H9 (cell line): ENCODE measurements around the gene OPA3. TPM values are rescaled to one million over a fixed set of nuclear protein-coding genes. Genes with fewer than 3 reads are reported as not detected.

Experiments used
- DNase-seq: peaks from one replicate; pipeline ENCODE4 v3.0.0-alpha.2; 2017
- H2AFZ ChIP-seq: one replicate; pipeline ENCODE4 v1.6.1; 2013; ENCODE audit warnings: mild to moderate bottlenecking, low read length, control low read depth, moderate library complexity
- H2AK5ac ChIP-seq: 2 replicates; pipeline ENCODE4 v1.6.1; 2013; ENCODE audit warnings: low read length, control low read depth, mixed read lengths; ENCODE audit not compliant: insufficient read length
- H2BK120ac ChIP-seq: one replicate; pipeline ENCODE4 v1.6.1; 2013; ENCODE audit warnings: low read depth, mild to moderate bottlenecking, low read length, control low read depth, inconsistent platforms; ENCODE audit not compliant: poor library complexity, severe bottlenecking
- H2BK12ac ChIP-seq: 2 replicates; pipeline ENCODE4 v1.6.1; 2013; ENCODE audit warnings: low read length, control low read depth, mixed read lengths, low read depth; ENCODE audit not compliant: insufficient read length
- H2BK15ac ChIP-seq: 2 replicates; pipeline ENCODE4 v1.6.1; 2013; ENCODE audit warnings: low read depth, low read length, control low read depth
- H2BK20ac ChIP-seq: one replicate; pipeline ENCODE4 v1.6.1; 2013; ENCODE audit warnings: low read depth, mild to moderate bottlenecking, low read length, control low read depth, inconsistent platforms; ENCODE audit not compliant: poor library complexity, severe bottlenecking
- H2BK5ac ChIP-seq: 2 replicates; pipeline ENCODE4 v1.6.1; 2013; ENCODE audit warnings: low read length, control low read depth, mixed read lengths; ENCODE audit not compliant: insufficient read length
- H3K14ac ChIP-seq: 2 replicates; pipeline ENCODE4 v1.6.1; 2013; ENCODE audit warnings: low read length, control low read depth; ENCODE audit not compliant: insufficient read depth
- H3K18ac ChIP-seq: 2 replicates; pipeline ENCODE4 v1.6.1; 2013; ENCODE audit warnings: low read depth, mild to moderate bottlenecking, mixed read lengths, low read length, control low read depth; ENCODE audit not compliant: insufficient read length
- H3K23ac ChIP-seq: 2 replicates; pipeline ENCODE4 v1.6.1; 2013; ENCODE audit warnings: low read length, control low read depth, mixed read lengths, low read depth; ENCODE audit not compliant: insufficient read length
- H3K23me2 ChIP-seq: 2 replicates; pipeline ENCODE4 v1.6.1; 2013; ENCODE audit warnings: low read depth, mild to moderate bottlenecking, mixed read lengths, low read length, control low read depth; ENCODE audit not compliant: insufficient read length, poor library complexity, severe bottlenecking
- H3K27ac ChIP-seq: 2 replicates; pipeline ENCODE4 v1.5.1; 2013; ENCODE audit warnings: low read length, control low read depth, mixed read lengths, low read depth; ENCODE audit not compliant: insufficient read length
- H3K27me3 ChIP-seq: 2 replicates; pipeline ENCODE4 v1.6.1; 2013; ENCODE audit warnings: low read length, control low read depth, inconsistent platforms; ENCODE audit not compliant: insufficient read depth
- H3K4ac ChIP-seq: 2 replicates; pipeline ENCODE4 v1.6.1; 2013; ENCODE audit warnings: low read depth, mild to moderate bottlenecking, control low read depth, inconsistent platforms, low read length, moderate library complexity
- H3K4me1 ChIP-seq: 2 replicates; pipeline ENCODE4 v1.6.1; 2013; ENCODE audit warnings: low read length, control low read depth, inconsistent platforms; ENCODE audit not compliant: insufficient read depth
- H3K4me2 ChIP-seq: 2 replicates; pipeline ENCODE4 v1.6.1; 2013; ENCODE audit warnings: low read length, control low read depth, mixed read lengths; ENCODE audit not compliant: insufficient read length, insufficient read depth
- H3K56ac ChIP-seq: 2 replicates; pipeline ENCODE4 v1.6.1; 2013; ENCODE audit warnings: low read depth, mild to moderate bottlenecking, mixed read lengths, low read length, control low read depth; ENCODE audit not compliant: insufficient read length
- H3K79me1 ChIP-seq: 2 replicates; pipeline ENCODE4 v1.6.1; 2013; ENCODE audit warnings: low read depth, mild to moderate bottlenecking, moderate library complexity, low read length, control low read depth, inconsistent platforms; ENCODE audit not compliant: insufficient read depth, poor library complexity, severe bottlenecking
- H3K79me2 ChIP-seq: 2 replicates; pipeline ENCODE4 v1.6.1; 2013; ENCODE audit warnings: low read length, control low read depth, inconsistent platforms; ENCODE audit not compliant: insufficient read depth
- H3K9ac ChIP-seq: 2 replicates; pipeline ENCODE4 v1.6.1; 2013; ENCODE audit warnings: low read length, control low read depth, mixed read lengths; ENCODE audit not compliant: insufficient read length; ENCODE audit errors: extremely low read depth
- H3K9me3 ChIP-seq: one replicate; pipeline ENCODE4 v1.6.1; 2013; ENCODE audit warnings: low read depth, low read length, inconsistent platforms; ENCODE audit not compliant: control insufficient read depth
- H3T11ph ChIP-seq: one replicate; pipeline ENCODE4 v1.6.1; 2013; ENCODE audit warnings: mild to moderate bottlenecking, low read length, control low read depth, inconsistent platforms
- H4K20me1 ChIP-seq: one replicate; pipeline ENCODE4 v1.6.1; 2013; ENCODE audit not compliant: control insufficient read depth, insufficient read length, insufficient read depth
- H4K5ac ChIP-seq: 2 replicates; pipeline ENCODE4 v1.6.1; 2013; ENCODE audit warnings: low read depth, mild to moderate bottlenecking, mixed read lengths, low read length, control low read depth; ENCODE audit not compliant: insufficient read length
- H4K8ac ChIP-seq: replicated peaks from 2 replicates; pipeline ENCODE4 v1.6.1; 2013; ENCODE audit warnings: low read length, control low read depth, mixed read lengths, low read depth; ENCODE audit not compliant: insufficient read length
- H4K91ac ChIP-seq: 2 replicates; pipeline ENCODE4 v1.6.1; 2013; ENCODE audit warnings: low read depth, mild to moderate bottlenecking, moderate library complexity, mixed read lengths, low read length, control low read depth; ENCODE audit not compliant: insufficient read length
- H3K27ac Mint-ChIP-seq, 3 experiments: 2 replicates in 2 of 3; 3 replicates in 1 of 3; pipeline ENCODE4 v1.8.0; 2020 to 2021; ENCODE audit warnings: mixed read lengths in 3 of 3, mild to moderate bottlenecking in 1 of 3, moderate library complexity in 1 of 3
- H3K27me3 Mint-ChIP-seq: 2 replicates; pipeline ENCODE4 v1.8.0; 2021; ENCODE audit warnings: low read depth, mild to moderate bottlenecking, moderate library complexity, mixed read lengths
- H3K36me3 Mint-ChIP-seq, 3 experiments: 2 replicates in 2 of 3; 3 replicates in 1 of 3; pipeline ENCODE4 v1.8.0; 2020 to 2021; ENCODE audit warnings: low read depth in 3 of 3, mixed read lengths in 3 of 3; ENCODE audit not compliant: insufficient read depth in 1 of 3
- H3K4me1 Mint-ChIP-seq, 2 experiments: 2 replicates each; pipeline ENCODE4 v1.8.0; 2020; ENCODE audit warnings: mixed read lengths in 2 of 2
- H3K4me3 Mint-ChIP-seq, 2 experiments: 2 replicates in 1 of 2; 3 replicates in 1 of 2; pipeline ENCODE4 v1.8.0; 2020 to 2021; ENCODE audit warnings: mild to moderate bottlenecking in 2 of 2, mixed read lengths in 2 of 2, moderate library complexity in 1 of 2
- H3K9me3 Mint-ChIP-seq, 2 experiments: 2 replicates in 1 of 2; 3 replicates in 1 of 2; pipeline ENCODE4 v1.8.0; 2020; ENCODE audit warnings: mild to moderate bottlenecking in 2 of 2, mixed read lengths in 2 of 2, moderate library complexity in 1 of 2
- WGBS: extraction: QIAGEN DNeasy Blood & Tissue Kit; methylation state at CpG from one replicate; pipeline ENCODE4 v1.1.7; 2013; ENCODE audit warnings: missing lambda C conversion rate, low lambda C conversion rate, mixed read lengths; ENCODE audit not compliant: insufficient read length; ENCODE audit errors: extremely low coverage; 5-methylcytosine and 5-hydroxymethylcytosine counted together
- total RNA-seq: library from RNA; stranded (reverse); gene quantifications from 2 replicates; pipeline ENCODE4 v1.2.1, GENCODE V29; 2021
- TF ChIP-seq, protein P1 (sequence below): fragments of 200-600 bp; sonication (generic); conservative IDR thresholded peaks from 3 replicates; pipeline ENCODE4 v1.8.0; 2021; ENCODE audit warnings: antibody characterized with exemption, mild to moderate bottlenecking

The OPA3 gene
- total RNA-seq, 1 experiment from 2014 or later = 13.0 TPM

- peaks cover 0 to 18% (median 7%) of the 10 kb centered on the region in 3 experiments; a peak in 4 of 7 replicates for H3K36me3 Mint-ChIP-seq
- H3T11ph ChIP-seq = no peak overlapping the region
- DNase-seq = peak; percentile 97
- H3K14ac ChIP-seq = peak overlapping the region; percentile 83
- H3K4me1 ChIP-seq = no peaks in the 10 kb centered on the region; the same call in 1 of the 2 replicates
- H3K79me1 ChIP-seq = peaks cover 8% of the 10 kb centered on the region
- H4K5ac ChIP-seq = no peak overlapping the region
- H4K8ac ChIP-seq = no peak overlapping the region
- H2AFZ ChIP-seq = no peak overlapping the region
- H3K4me1 Mint-ChIP-seq = peaks cover 20 to 34% of the 10 kb centered on the region in 2 experiments
- H3K79me2 ChIP-seq = peaks cover 27% of the 10 kb centered on the region; the same call in 1 of the 2 replicates
- peaks cover 20% of the 10 kb centered on the region for H3K23me2 ChIP-seq
- H3K4ac ChIP-seq = no peak overlapping the region
- H3K18ac ChIP-seq = peak overlapping the region; percentile 92
- no peak overlapping the region for H3K23ac ChIP-seq
- TF ChIP-seq, protein P1, sequence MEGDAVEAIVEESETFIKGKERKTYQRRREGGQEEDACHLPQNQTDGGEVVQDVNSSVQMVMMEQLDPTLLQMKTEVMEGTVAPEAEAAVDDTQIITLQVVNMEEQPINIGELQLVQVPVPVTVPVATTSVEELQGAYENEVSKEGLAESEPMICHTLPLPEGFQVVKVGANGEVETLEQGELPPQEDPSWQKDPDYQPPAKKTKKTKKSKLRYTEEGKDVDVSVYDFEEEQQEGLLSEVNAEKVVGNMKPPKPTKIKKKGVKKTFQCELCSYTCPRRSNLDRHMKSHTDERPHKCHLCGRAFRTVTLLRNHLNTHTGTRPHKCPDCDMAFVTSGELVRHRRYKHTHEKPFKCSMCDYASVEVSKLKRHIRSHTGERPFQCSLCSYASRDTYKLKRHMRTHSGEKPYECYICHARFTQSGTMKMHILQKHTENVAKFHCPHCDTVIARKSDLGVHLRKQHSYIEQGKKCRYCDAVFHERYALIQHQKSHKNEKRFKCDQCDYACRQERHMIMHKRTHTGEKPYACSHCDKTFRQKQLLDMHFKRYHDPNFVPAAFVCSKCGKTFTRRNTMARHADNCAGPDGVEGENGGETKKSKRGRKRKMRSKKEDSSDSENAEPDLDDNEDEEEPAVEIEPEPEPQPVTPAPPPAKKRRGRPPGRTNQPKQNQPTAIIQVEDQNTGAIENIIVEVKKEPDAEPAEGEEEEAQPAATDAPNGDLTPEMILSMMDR = peak; percentile 60; the same call in 2 of the 3 replicates
- peaks cover 1% of the 10 kb centered on the region; the same call in 1 of the 2 replicates for H3K27me3 Mint-ChIP-seq
- H3K9me3 ChIP-seq = no peaks in the 10 kb centered on the region
- H3K27me3 ChIP-seq = no peaks in the 10 kb centered on the region
- H2BK5ac ChIP-seq = no peak overlapping the region
- no CpG with 5 or more reads among the region's 47 CpGs for WGBS
- no peak overlapping the region for H2BK15ac ChIP-seq
- H3K9me3 Mint-ChIP-seq = no peaks in the 10 kb centered on the region; a peak in 1 of 5 replicates
- H2BK120ac ChIP-seq = no peak overlapping the region
- H2BK12ac ChIP-seq = no peak overlapping the region
- no peak overlapping the region for H2AK5ac ChIP-seq
- H3K4me3 Mint-ChIP-seq = peak overlapping the region; percentile 81 to 96
- peak overlapping the region; percentile 45 for H3K9ac ChIP-seq
- no peak overlapping the region for H3K27ac ChIP-seq
- H3K27ac Mint-ChIP-seq = peak overlapping the region in 2 of 3 experiments; percentile 91 to 95; a peak in 4 of 7 replicates
- no peak overlapping the region for H3K56ac ChIP-seq
- H4K20me1 ChIP-seq = no peaks in the 10 kb centered on the region
- no peak overlapping the region for H2BK20ac ChIP-seq
- no peak overlapping the region for H4K91ac ChIP-seq
- H3K4me2 ChIP-seq = peak overlapping the region; percentile 88
These were observed 78.2 kb downstream of the OPA3 start for GRCh38 chr19:45506246-45506988.
